ENCODE measurements around the gene LAMA3. TPM values are rescaled to one million over a fixed set of nuclear protein-coding genes. Genes with fewer than 3 reads are reported as not detected.

Gene LAMA3
- total RNA-seq, 1 experiment from 2014 or later = 5.6 TPM

GRCh38 chr18:23716516-23716915 lies 27.3 kb downstream of the LAMA3 start:
- Histone ChIP-seq H3K4me2 (ENCODE audit: low read length) (0 out of 2 replicates have a peak overlapping the region, but pooled peaks have one; percentile 15), H3K9me3 (ENCODE audit: control insufficient read depth in 1 of 2, insufficient read depth in 1 of 2, low read depth in 1 of 2, low read length in 2 of 2) (peaks cover 0 to 4% of the 10 kb centered on the region in 2 experiments; a peak in 1 of 4 replicates), H4K20me1 (ENCODE audit: insufficient read depth) (no peaks in the 10 kb centered on the region), H3K27me3 (ENCODE audit: insufficient read depth, low read length) (no peaks in the 10 kb centered on the region), H3K36me3 (ENCODE audit: control insufficient read depth in 1 of 2, insufficient read depth in 2 of 2, low read length in 2 of 2) (no peaks in the 10 kb centered on the region), H3K4me3 (replicated peaks in 1 of 2; ENCODE audit: low read depth in 1 of 2, low read length in 2 of 2) (no peak overlapping the region), H3K9ac (ENCODE audit: low read length) (no peak overlapping the region), H3K4me1 (ENCODE audit: control insufficient read depth in 1 of 2, insufficient read depth in 2 of 2, low read length in 2 of 2) (peaks cover 22 to 45% of the 10 kb centered on the region in 2 experiments), H3K79me2 (ENCODE audit: insufficient read depth, low read length) (no peaks in the 10 kb centered on the region), H3K27ac (ENCODE audit: low read depth, low read length) (no peak overlapping the region), H2AFZ (ENCODE audit: low read depth, low read length, poor library complexity, severe bottlenecking) (peak overlapping the region; percentile 63), H3K9me2 (ENCODE audit: insufficient read depth) (no peaks in the 10 kb centered on the region)
- DNase-seq (ENCODE audit: low read depth, low spot score) = no peak
- RAD21 ChIA-PET (ENCODE audit: low non-redundant PET in 1 of 2, low total read pairs in 2 of 2, uncharacterized antibody in 2 of 2, unreplicated experiment in 2 of 2) = no interaction called here
- no peak for TF ChIP-seq ZFX (IDR thresholded peaks at IDR 0.05)
- no peak for TF ChIP-seq POLR2A (IDR thresholded peaks at IDR 0.05; ENCODE audit: borderline replicate concordance, extremely low read depth, insufficient read depth, insufficient read length)
- TF ChIP-seq ELF1 (IDR thresholded peaks at IDR 0.05; ENCODE audit: borderline replicate concordance, low read depth) = no peak
- TF ChIP-seq, protein P1, sequence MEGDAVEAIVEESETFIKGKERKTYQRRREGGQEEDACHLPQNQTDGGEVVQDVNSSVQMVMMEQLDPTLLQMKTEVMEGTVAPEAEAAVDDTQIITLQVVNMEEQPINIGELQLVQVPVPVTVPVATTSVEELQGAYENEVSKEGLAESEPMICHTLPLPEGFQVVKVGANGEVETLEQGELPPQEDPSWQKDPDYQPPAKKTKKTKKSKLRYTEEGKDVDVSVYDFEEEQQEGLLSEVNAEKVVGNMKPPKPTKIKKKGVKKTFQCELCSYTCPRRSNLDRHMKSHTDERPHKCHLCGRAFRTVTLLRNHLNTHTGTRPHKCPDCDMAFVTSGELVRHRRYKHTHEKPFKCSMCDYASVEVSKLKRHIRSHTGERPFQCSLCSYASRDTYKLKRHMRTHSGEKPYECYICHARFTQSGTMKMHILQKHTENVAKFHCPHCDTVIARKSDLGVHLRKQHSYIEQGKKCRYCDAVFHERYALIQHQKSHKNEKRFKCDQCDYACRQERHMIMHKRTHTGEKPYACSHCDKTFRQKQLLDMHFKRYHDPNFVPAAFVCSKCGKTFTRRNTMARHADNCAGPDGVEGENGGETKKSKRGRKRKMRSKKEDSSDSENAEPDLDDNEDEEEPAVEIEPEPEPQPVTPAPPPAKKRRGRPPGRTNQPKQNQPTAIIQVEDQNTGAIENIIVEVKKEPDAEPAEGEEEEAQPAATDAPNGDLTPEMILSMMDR (IDR thresholded peaks at IDR 0.05 in 2 of 3, conservative IDR thresholded peaks at IDR 0.05 in 1 of 3; ENCODE audit: borderline replicate concordance in 1 of 3, insufficient read depth in 1 of 3, low read depth in 2 of 3, low read length in 2 of 3) = no peak
- no peak for TF ChIP-seq CEBPB (IDR thresholded peaks at IDR 0.05; ENCODE audit: low read depth)
- no peak for TF ChIP-seq ZNF274 (IDR thresholded peaks at IDR 0.05; ENCODE audit: low read depth, low read length)
- no peak for TF ChIP-seq YY1 (IDR thresholded peaks at IDR 0.05; ENCODE audit: extremely low read depth, insufficient replicate concordance, low read depth, low read length)
- TF ChIP-seq FOSL1 (IDR thresholded peaks at IDR 0.05; ENCODE audit: low read depth) = no peak
- TF ChIP-seq CBX3 (IDR thresholded peaks at IDR 0.05; ENCODE audit: low read depth) = no peak
- TF ChIP-seq, protein P2, sequence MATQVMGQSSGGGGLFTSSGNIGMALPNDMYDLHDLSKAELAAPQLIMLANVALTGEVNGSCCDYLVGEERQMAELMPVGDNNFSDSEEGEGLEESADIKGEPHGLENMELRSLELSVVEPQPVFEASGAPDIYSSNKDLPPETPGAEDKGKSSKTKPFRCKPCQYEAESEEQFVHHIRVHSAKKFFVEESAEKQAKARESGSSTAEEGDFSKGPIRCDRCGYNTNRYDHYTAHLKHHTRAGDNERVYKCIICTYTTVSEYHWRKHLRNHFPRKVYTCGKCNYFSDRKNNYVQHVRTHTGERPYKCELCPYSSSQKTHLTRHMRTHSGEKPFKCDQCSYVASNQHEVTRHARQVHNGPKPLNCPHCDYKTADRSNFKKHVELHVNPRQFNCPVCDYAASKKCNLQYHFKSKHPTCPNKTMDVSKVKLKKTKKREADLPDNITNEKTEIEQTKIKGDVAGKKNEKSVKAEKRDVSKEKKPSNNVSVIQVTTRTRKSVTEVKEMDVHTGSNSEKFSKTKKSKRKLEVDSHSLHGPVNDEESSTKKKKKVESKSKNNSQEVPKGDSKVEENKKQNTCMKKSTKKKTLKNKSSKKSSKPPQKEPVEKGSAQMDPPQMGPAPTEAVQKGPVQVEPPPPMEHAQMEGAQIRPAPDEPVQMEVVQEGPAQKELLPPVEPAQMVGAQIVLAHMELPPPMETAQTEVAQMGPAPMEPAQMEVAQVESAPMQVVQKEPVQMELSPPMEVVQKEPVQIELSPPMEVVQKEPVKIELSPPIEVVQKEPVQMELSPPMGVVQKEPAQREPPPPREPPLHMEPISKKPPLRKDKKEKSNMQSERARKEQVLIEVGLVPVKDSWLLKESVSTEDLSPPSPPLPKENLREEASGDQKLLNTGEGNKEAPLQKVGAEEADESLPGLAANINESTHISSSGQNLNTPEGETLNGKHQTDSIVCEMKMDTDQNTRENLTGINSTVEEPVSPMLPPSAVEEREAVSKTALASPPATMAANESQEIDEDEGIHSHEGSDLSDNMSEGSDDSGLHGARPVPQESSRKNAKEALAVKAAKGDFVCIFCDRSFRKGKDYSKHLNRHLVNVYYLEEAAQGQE (IDR thresholded peaks at IDR 0.05; ENCODE audit: low read depth) = no peak
- no peak for TF ChIP-seq ATF3 (IDR thresholded peaks at IDR 0.05)
- TF ChIP-seq EGR1 (IDR thresholded peaks at IDR 0.05; ENCODE audit: low read depth) = no peak
- TF ChIP-seq JUND (IDR thresholded peaks at IDR 0.05) = no peak
- no peak for ATAC-seq
- intact Hi-C loops (cut with micrococcal nuclease) = no loop called here
- no TSS peak for BruUV-seq (replicated peaks)
- POLR2A ChIA-PET = no interaction called here
- CTCF ChIA-PET = no interaction called here

All from HCT116 (cell line).